Thyroid gland (tissue), 4 donors: Measurements from ENCODE around the gene FCRLB. TPM values are rescaled to one million over a fixed set of nuclear protein-coding genes. Genes with fewer than 3 reads are reported as not detected.
"Not testable (repeated sequence)": the region's sequence is repeated elsewhere in the genome, so short reads cannot be mapped to it uniquely, and the experiment has no call there.

Experiments
- DNase-seq, 2 donors: peaks; one replicate each; pipeline ENCODE4 v3.0.0-alpha.2; 2019
- H3K27ac ChIP-seq, 3 donors: fragments of 200-600 bp; sonication (generic); 1 replicate in 2 of 3; 2 replicates in 1 of 3; pipeline ENCODE4 v1.5.1; 2016 to 2019; ENCODE audit warnings: mild to moderate bottlenecking in 1 of 3, moderate library complexity in 1 of 3
- H3K27me3 ChIP-seq: fragments of 200-600 bp; sonication (generic); one replicate; pipeline ENCODE4 v1.5.1; 2019
- H3K36me3 ChIP-seq, 2 donors: fragments of 200-600 bp; sonication (generic); one replicate each; pipeline ENCODE4 v1.5.1; 2016 to 2019
- H3K4me1 ChIP-seq, 2 donors: fragments of 200-600 bp; sonication (generic); one replicate each; pipeline ENCODE4 v1.5.1; 2017 to 2019
- H3K4me3 ChIP-seq, 3 donors: fragments of 200-600 bp; sonication (generic); replicated peaks in 1 of 3; 1 replicate in 2 of 3; 2 replicates in 1 of 3; pipeline ENCODE4 v1.5.1; 2016; ENCODE audit warnings: mild to moderate bottlenecking in 1 of 3
- H3K9me3 ChIP-seq: fragments of 200-600 bp; sonication (generic); one replicate; pipeline ENCODE4 v1.5.1; 2017
- POLR2A ChIP-seq, 2 donors: fragments of 450-650 bp; IDR thresholded peaks; one replicate each; pipeline ENCODE4 v1.6.1; 2017; ENCODE audit warnings: antibody characterized with exemption in 2 of 2, mild to moderate bottlenecking in 2 of 2, moderate library complexity in 1 of 2
- WGBS, 2 donors: methylation state at CpG; one replicate each; pipeline ENCODE4 v1.1.5; 2017; 5-methylcytosine and 5-hydroxymethylcytosine counted together
- intact Hi-C: fragments of 100-400 bp; cut with DNase I; formaldehyde crosslinking; loops from one replicate; pipeline ENCODE4 v1.15.1; 2023
- total RNA-seq, 4 donors: library from RNA; depleted of rRNA; stranded (reverse); fragments of >200 nt; gene quantifications; one replicate each; pipeline ENCODE4 v1.2.3, GENCODE V29; 2016
- TF ChIP-seq, protein P1 (sequence below), 6 experiments: fragments of 200-600 bp in 3 of 6; fragments of 450-650 bp in 3 of 6; sonication (generic) in 3 of 6; IDR thresholded peaks; one replicate each; pipeline ENCODE4 v1.5.1; 2016 to 2019; ENCODE audit warnings: antibody characterized with exemption in 6 of 6, mild to moderate bottlenecking in 2 of 6, inconsistent platforms in 1 of 6, moderate library complexity in 1 of 6

The FCRLB gene, protein sequence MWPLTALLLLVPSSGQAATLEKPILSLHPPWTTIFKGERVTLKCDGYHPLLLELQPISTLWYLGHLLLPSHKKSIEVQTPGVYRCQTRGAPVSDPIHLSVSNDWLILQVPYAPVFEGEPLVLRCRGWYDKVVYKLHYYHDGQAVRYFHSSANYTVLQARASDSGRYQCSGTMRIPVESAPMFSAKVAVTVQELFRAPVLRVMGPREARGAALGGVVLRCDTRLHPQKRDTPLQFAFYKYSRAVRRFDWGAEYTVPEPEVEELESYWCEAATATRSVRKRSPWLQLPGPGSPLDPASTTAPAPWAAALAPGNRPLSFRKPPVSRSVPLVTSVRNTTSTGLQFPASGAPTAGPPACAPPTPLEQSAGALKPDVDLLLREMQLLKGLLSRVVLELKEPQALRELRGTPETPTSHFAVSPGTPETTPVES
- total RNA-seq = 1 to 10 TPM in 1 of 4 donors, under 1 TPM in 2, not detected in 1; 0.67 to 2.4 (median 0.89) TPM

DNA sequence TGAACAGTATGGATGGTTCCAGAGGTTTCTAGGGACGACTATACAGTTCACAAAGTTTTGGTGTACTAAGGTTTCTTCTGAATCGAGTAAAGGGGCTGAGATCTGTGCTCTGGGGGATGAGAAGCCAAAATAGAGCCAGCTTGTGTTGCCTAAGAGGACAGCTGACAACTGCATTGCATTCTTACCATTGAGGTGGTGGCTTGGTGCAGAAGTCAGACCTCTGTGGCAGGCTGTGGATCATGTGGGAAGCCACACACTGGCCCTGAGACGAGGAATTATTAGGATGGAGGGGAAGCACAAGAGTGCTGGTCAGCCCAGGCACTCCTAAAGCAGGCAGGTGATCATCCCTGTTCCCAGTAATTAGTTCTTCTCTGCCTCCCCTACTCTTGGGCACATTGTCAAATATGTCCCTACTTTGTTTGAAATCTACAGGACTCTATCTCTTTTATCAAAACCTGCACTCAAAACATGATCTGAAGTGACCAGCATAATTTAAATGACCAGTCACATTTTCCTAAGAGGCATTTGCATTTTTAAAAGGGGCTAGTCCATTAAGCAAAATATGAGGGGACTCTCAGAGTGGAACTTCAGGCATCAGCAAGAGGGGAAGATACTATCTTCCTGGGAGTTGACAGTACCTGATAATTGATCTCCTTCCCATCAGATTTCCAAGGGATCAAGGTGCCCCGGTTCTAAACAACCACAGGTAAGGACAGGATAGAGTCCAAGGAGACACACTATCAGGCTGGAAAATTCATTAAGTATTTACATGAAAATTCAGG is at the start of gene FCRLB:
TSS of gene FCRLB (plus strand) at position 589 of the 782 bp plus-strand sequence. CDS start 1,129 bp downstream, outside the sequence.
- TF ChIP-seq, protein P1, sequence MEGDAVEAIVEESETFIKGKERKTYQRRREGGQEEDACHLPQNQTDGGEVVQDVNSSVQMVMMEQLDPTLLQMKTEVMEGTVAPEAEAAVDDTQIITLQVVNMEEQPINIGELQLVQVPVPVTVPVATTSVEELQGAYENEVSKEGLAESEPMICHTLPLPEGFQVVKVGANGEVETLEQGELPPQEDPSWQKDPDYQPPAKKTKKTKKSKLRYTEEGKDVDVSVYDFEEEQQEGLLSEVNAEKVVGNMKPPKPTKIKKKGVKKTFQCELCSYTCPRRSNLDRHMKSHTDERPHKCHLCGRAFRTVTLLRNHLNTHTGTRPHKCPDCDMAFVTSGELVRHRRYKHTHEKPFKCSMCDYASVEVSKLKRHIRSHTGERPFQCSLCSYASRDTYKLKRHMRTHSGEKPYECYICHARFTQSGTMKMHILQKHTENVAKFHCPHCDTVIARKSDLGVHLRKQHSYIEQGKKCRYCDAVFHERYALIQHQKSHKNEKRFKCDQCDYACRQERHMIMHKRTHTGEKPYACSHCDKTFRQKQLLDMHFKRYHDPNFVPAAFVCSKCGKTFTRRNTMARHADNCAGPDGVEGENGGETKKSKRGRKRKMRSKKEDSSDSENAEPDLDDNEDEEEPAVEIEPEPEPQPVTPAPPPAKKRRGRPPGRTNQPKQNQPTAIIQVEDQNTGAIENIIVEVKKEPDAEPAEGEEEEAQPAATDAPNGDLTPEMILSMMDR (IDR thresholded peaks at IDR 0.05) = no peak
- no peak for TF ChIP-seq POLR2A (IDR thresholded peaks at IDR 0.05)
- H3K4me1 ChIP-seq = peaks cover 0 to 5% of the 10 kb centered on the region in 2 donors
- H3K27ac ChIP-seq = no peak within 1 kb of the TSS
- no peaks in the 10 kb centered on the region for H3K9me3 ChIP-seq
- H3K36me3 ChIP-seq = no peaks in the 10 kb centered on the region
- H3K4me3 ChIP-seq = no peak within 1 kb of the TSS
- DNase-seq = no peak
- intact Hi-C loops = no loop called here
- no peaks in the 10 kb centered on the region for H3K27me3 ChIP-seq
- WGBS, 2 donors = 37 to 43% methylated on average over 3 to 4 of the region's 4 CpGs

- intact Hi-C loops, H3K27ac ChIP-seq, H3K4me1 ChIP-seq, H3K9me3 ChIP-seq, H3K4me3 ChIP-seq, H3K27me3 ChIP-seq, DNase-seq, H3K36me3 ChIP-seq: not testable (repeated sequence)
- WGBS, 2 donors = 84 to 95% methylated on average over 4 to 5 of the region's 7 CpGs
Observed at GRCh38 chr1:161673437-161673836, 47.9 kb upstream of the FCRLB start.

GRCh38 chr1:161674447-161674846 is 46.9 kb upstream of the FCRLB start:
- intact Hi-C loops, DNase-seq, H3K4me3 ChIP-seq, H3K9me3 ChIP-seq, H3K27me3 ChIP-seq, H3K27ac ChIP-seq, H3K36me3 ChIP-seq, H3K4me1 ChIP-seq: not testable (repeated sequence)
- WGBS, 2 donors = 70 to 76% methylated on average over 2 to 3 of the region's 3 CpGs

GRCh38 chr1:161674908-161675307 is 46.4 kb upstream of the FCRLB start:
- WGBS, 2 donors = 61 to 100% methylated on average over 2 of the region's 3 CpGs

DNA sequence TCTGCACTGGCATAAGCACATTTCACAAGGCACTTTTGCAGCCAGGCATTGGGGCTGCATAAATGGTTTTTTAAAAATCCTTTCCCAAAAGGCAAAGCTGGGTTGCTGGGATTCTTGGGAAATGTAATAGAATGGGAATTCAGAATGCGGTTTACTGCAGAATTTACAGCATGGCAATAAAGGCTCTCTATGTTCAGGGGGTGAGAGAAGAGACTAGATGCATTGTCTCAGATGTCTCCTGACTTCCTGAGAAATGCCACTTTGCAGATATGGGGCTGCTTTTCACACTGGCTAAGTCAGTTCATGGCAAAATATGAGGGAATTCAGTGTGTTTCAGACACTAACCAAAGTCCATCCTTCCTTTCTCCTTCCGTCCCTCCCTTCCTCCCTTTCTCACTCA is 44.9 kb upstream of the FCRLB start:
- TF ChIP-seq POLR2A (IDR thresholded peaks at IDR 0.05) = no peak
- TF ChIP-seq, protein P1 (IDR thresholded peaks at IDR 0.05) = no peak
- Histone ChIP-seq H3K27me3 (no peaks in the 10 kb centered on the region), H3K4me3 (no peak overlapping the region), H3K4me1 (no peaks in the 10 kb centered on the region), H3K27ac (no peak overlapping the region), H3K36me3 (no peaks in the 10 kb centered on the region), H3K9me3 (no peaks in the 10 kb centered on the region)
- WGBS, 2 donors = 92 to 96% methylated on average over 2 of the region's 2 CpGs
- DNase-seq = no peak
- intact Hi-C loops = no loop called here

More at GRCh38 chr1:161674908-161675307, 46.4 kb upstream of the FCRLB start:
- DNase-seq, intact Hi-C loops, H3K4me1 ChIP-seq, H3K36me3 ChIP-seq, H3K27me3 ChIP-seq, H3K27ac ChIP-seq, H3K9me3 ChIP-seq, H3K4me3 ChIP-seq: not testable (repeated sequence)

DNA sequence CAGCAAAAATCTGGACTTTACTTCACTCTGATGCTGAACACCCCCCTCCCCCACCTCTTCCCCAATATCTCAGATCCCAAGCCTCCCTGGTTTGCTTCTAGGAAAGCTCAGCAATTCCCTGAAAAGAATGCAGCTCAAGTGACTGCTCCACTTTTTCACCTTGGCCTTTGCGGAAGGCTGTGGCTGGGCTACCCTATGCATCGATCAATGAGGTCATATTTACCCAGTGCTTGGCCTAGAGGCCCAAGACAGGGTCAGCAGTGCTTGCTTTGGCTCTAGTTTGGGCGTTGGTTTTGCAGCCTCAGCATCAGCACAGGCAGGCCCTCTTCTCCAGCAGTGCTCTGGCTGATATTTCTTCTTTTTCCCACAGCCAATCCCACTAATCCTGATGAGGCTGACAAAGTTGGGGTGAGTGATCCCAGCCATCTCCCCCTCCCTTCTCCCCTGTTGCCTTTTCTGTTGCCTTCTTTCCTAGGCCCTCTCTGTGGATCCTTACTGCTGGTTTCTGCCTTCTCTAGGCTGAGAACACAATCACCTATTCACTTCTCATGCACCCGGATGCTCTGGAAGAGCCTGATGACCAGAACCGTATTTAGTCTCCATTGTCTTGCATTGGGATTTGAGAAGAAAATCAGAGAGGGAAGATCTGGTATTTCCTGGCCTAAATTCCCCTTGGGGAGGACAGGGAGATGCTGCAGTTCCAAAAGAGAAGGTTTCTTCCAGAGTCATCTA is 44.2 kb upstream of the FCRLB start:
- no peak for DNase-seq
- no peaks in the 10 kb centered on the region for H3K9me3 ChIP-seq
- H3K36me3 ChIP-seq = no peaks in the 10 kb centered on the region
- TF ChIP-seq, protein P1 (IDR thresholded peaks at IDR 0.05) = no peak
- no peak for TF ChIP-seq POLR2A (IDR thresholded peaks at IDR 0.05)
- H3K27me3 ChIP-seq = no peaks in the 10 kb centered on the region
- H3K4me3 ChIP-seq = no peak overlapping the region
- intact Hi-C loops = no loop called here
- no peak overlapping the region for H3K27ac ChIP-seq
- WGBS, 2 donors = 67 to 78% methylated on average over 5 of the region's 5 CpGs
- no peaks in the 10 kb centered on the region for H3K4me1 ChIP-seq
